ENCODE data around the gene USP4. TPM values are rescaled to one million over a fixed set of nuclear protein-coding genes. Genes with fewer than 3 reads are reported as not detected.
"Not testable (repeated sequence)": the region's sequence is repeated elsewhere in the genome, so short reads cannot be mapped to it uniquely, and the experiment has no call there.

USP4 gene
- total RNA-seq, 1 donor from 2014 or later, result 39.4 TPM

- DNase-seq (ENCODE audit: missing footprints) (no peak), ATAC-seq (peak; percentile 48)
- intact Hi-C loops (cut with DNase I), result no loop called here
Measured at GRCh38 chr3:49266410-49267095, 73.3 kb downstream of the USP4 start.

GRCh38 chr3:49265661-49266386 is 74.0 kb downstream of the USP4 start:
- intact Hi-C loops (cut with DNase I), result no loop called here
- ATAC-seq (peak; percentile 21), DNase-seq (ENCODE audit: missing footprints) (no peak)

- ATAC-seq (peak; percentile 63), DNase-seq (ENCODE audit: missing footprints) (no peak)
- intact Hi-C loops (cut with DNase I), result no loop called here
Measured at GRCh38 chr3:49263159-49263889, 76.5 kb downstream of the USP4 start.

- intact Hi-C loops (cut with DNase I), result no loop called here
- no peak for DNase-seq (ENCODE audit: missing footprints)
- ATAC-seq, result no peak
Measured at GRCh38 chr3:49260806-49261324, 79.0 kb downstream of the USP4 start.

DNA sequence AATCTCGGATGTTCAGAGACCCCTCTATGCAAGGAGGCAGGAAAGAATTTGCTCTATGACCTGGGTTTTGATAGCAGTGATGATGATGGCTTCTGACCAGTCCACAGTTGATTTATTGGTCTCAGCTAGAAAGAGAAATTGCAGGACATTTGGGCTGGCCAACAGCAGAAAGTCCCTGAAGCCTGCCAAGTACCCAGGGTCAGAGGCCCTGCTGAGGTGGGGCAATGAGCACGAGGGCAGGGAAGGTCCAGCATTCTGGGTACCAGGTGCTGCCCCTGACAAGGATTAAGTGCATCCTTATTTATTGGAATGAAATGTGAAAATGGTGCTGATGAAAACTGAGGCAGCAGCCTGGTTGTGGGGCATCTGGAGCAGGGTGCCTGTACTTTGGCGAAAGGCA is 82.7 kb downstream of the USP4 start:
- DNase-seq (ENCODE audit: missing footprints) (no peak), ATAC-seq (no peak)
- intact Hi-C loops (cut with DNase I), result no loop called here

DNA sequence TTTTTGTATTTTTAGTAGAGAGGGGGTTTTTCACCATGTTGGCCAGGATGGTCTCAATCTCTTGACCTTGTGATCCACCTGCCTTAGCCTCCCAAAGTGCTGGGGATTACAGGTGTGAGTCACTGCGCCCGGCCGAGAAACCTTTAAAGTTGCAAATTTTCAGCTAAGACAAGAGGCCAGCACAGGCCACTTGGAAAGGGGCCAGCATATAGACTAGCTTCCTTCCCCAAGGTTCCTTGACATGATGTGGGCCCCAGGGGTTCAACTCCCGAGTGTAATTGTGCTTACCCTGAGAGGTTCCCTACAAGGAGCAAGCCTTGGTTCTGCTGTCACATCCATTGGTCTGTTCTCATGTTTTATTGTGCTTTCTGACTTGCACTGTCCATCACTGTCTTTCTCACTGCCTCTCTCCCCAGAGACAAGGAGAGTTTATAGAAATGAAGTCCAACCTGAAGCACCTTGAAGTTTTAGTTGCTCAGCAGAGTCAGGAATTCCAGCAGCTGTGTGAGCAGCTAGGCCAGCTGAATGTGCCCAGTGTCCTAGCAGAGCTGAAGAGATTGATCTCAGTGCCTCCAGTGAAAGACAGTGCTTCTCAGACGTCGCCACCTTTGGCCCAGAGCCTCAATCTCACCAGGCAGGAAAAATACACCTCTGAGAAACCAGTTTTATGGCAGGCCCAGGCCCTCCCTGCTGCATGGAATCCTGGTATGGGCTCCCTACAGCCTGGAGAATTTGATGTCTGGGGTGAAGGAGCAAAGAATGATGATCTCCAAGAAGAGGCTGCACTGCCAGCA is 83.9 kb downstream of the USP4 start:
- intact Hi-C loops (cut with DNase I), result no loop called here
- DNase-seq (ENCODE audit: missing footprints), result no peak
- ATAC-seq, result no peak

DNA sequence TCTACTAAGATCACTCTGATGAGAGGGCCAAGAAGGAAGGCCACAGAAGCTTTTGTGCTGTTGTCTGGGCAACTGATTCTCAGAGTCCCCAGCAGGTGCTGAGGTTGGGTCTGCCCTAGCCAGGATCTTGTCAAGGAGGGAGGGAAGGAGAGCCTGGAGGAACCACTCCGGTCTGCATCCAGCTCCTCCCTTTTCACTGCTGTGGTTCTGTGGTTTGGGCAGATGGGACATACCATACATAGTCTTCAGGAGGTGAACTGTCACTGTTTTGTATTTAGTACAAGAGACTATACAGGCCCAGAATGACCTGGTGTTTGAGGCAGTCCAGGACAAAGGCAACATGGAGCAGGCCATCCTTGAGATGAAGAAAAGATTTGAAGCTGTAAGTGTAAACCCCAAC is 84.7 kb downstream of the USP4 start:
- intact Hi-C loops (cut with DNase I), result no loop called here
- no peak for DNase-seq (ENCODE audit: missing footprints)
- ATAC-seq, result no peak

GRCh38 chr3:49253512-49253911 is 86.3 kb downstream of the USP4 start:
- DNase-seq (ENCODE audit: missing footprints), result no peak
- no peak for ATAC-seq
- intact Hi-C loops (cut with DNase I), result no loop called here

GRCh38 chr3:49248840-49249227 is 91.0 kb downstream of the USP4 start:
- ATAC-seq, result peak; percentile 97
- no peak for DNase-seq (ENCODE audit: missing footprints)
- intact Hi-C loops (cut with DNase I), result no loop called here

GRCh38 chr3:49244581-49245205 is 95.2 kb downstream of the USP4 start:
- DNase-seq (ENCODE audit: missing footprints) (no peak), ATAC-seq (no peak)
- intact Hi-C loops (cut with DNase I), result no loop called here

GRCh38 chr3:49240091-49240490 is 99.8 kb downstream of the USP4 start:
- intact Hi-C loops (cut with DNase I); ATAC-seq; DNase-seq (ENCODE audit: missing footprints): not testable (repeated sequence)

DNA sequence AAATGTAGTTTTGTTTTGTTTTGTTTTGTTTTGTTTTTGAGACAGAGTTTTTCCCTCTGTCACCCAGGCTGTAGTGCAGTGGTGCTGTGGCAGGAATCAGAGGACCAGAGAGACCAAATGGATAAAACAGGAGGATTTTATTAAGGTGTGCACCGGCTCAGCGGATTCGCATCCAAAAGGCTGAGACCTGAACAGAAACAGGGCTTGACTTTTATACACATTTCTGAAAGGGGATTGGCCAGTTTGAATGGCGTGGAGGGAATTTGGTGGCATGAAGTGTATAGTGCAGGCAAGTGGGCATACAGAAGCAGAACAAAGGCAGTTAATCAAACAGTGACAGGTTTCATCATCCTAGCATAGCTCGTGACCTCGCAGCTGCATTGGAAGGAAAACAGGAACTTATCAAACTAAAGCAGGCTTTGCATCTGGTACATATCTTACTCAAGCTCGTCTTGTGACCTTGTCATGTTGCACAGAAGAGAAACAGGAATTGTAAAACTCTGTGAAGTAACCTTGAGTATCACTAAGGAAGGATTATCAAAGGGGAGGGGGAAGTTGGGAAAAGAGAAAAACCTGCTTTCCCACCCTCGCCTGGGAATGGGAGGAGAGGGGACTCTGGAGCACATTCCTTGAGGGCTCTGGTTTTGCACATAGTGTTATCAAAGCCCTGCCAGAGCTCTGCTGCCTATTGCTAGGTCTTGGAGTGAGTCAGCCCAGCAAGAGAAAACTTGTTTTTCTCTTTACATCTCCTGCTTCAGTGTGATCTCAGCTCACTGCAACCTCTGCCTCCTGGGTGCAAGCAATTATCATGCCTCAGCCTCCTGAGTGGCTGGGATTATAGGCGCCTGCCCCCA is 101.4 kb downstream of the USP4 start:
- DNase-seq (ENCODE audit: missing footprints), result no peak

DNA sequence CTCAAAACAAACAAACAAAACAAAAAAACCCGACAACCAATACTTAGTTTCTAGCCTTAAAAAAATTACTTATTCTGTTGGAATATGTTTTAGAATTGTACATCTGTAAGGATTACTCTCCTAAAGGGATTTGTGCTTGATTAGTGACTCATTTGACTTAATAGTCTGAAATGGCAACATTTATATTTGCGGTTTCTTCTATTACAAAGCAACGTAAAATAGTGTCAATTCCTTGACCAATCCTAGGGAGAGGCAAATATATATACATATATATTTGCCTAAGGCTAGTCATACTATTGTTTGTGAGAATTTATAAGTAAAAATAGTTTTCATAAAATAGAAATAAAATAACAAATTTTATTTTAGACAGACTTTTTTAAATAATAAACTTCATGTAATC is 102.5 kb downstream of the USP4 start:
- intact Hi-C loops (cut with DNase I), result no loop called here
- no peak for ATAC-seq

More for the DNA sequence above, 101.4 kb downstream of the USP4 start:
- intact Hi-C loops (cut with DNase I), result no loop called here
- ATAC-seq, result peak; percentile 87

GRCh38 chr3:49236226-49236625 is 103.6 kb downstream of the USP4 start:
- no peak for DNase-seq (ENCODE audit: missing footprints)
- ATAC-seq, result no peak
- intact Hi-C loops (cut with DNase I), result no loop called here

More for the DNA sequence above, 102.5 kb downstream of the USP4 start:
- DNase-seq (ENCODE audit: missing footprints), result no peak

DNA sequence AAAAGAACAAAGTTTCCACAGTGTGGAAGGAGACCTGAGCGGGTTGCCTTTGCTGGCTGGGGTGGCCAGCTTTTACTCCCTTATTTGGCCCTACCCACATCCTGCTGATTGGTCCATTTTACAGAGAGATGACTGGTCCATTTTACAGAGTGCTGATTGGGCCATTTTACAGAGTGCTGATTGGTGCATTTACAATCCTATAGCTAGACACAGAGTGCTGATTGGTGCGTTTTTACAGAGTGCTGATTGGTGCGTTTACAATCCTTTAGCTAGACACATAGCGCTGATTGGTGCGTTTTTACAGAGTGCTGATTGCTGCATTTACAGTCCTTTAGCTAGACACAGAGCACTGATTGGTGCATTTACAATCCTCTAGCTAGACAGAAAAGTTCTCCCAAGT is 111.0 kb downstream of the USP4 start:
- DNase-seq (ENCODE audit: missing footprints); intact Hi-C loops (cut with DNase I); ATAC-seq: not testable (repeated sequence)
